Adrenal gland (tissue), 12 donors: ENCODE data around the gene HCRTR2. TPM values are rescaled to one million over a fixed set of nuclear protein-coding genes. Genes with fewer than 3 reads are reported as not detected.
"Not testable (repeated sequence)": the region's sequence is repeated elsewhere in the genome, so short reads cannot be mapped to it uniquely, and the experiment has no call there.

Source experiments
- DNase-seq, 7 donors: peaks; one replicate each; pipeline ENCODE4 v3.0.0-alpha.2; 2019 to 2020
- H3K27ac ChIP-seq, 5 donors: fragments of 200-600 bp; sonication (generic) in 4 of 5; 1 replicate in 3 of 5; 2 replicates in 2 of 5; pipeline versions ENCODE4 v1.5.1 to v1.8.0; 2016 to 2020; ENCODE audit warnings: mild to moderate bottlenecking in 1 of 5
- H3K27me3 ChIP-seq: fragments of 200-600 bp; 2 replicates; pipeline ENCODE4 v1.8.0; 2021
- H3K36me3 ChIP-seq, 2 donors: fragments of 200-600 bp; replicated peaks in 1 of 2; 1 replicate in 1 of 2; 2 replicates in 1 of 2; pipeline versions ENCODE4 v1.5.1 to v1.8.0; 2018 to 2022
- H3K4me1 ChIP-seq, 2 donors: fragments of 200-600 bp; replicated peaks in 1 of 2; 1 replicate in 1 of 2; 2 replicates in 1 of 2; pipeline versions ENCODE4 v1.5.1 to v1.8.0; 2018 to 2021
- H3K4me3 ChIP-seq, 4 donors: fragments of 200-600 bp; sonication (generic) in 3 of 4; one replicate each; pipeline ENCODE4 v1.5.1; 2016 to 2018
- H3K9me3 ChIP-seq, 3 donors: fragments of 200-600 bp; sonication (generic) in 1 of 3; replicated peaks in 1 of 3; 1 replicate in 2 of 3; 2 replicates in 1 of 3; pipeline versions ENCODE4 v1.5.1 to v1.8.0; 2016 to 2021
- CTCF ChIP-seq, 6 experiments: fragments of 450-650 bp in 4 of 6; fragments of 200-600 bp in 2 of 6; sonication (generic) in 1 of 6; IDR thresholded peaks; 1 replicate in 5 of 6; 2 replicates in 1 of 6; pipeline versions ENCODE4 v1.5.1 to v1.8.0; 2016 to 2021; ENCODE audit warnings: antibody characterized with exemption in 6 of 6, mild to moderate bottlenecking in 2 of 6, moderate library complexity in 1 of 6
- POLR2A ChIP-seq, 2 donors: fragments of 450-650 bp; IDR thresholded peaks; one replicate each; pipeline ENCODE4 v1.6.1; 2017; ENCODE audit warnings: antibody characterized with exemption in 2 of 2, mild to moderate bottlenecking in 2 of 2, moderate library complexity in 1 of 2
- WGBS, 4 donors: extraction: QIAGEN DNeasy Blood & Tissue Kit in 2 of 4; methylation state at CpG; one replicate each; pipeline versions ENCODE4 v1.1.5 to v1.1.7; 2013 to 2017; 5-methylcytosine and 5-hydroxymethylcytosine counted together
- intact Hi-C, 2 donors: fragments of 100-400 bp; cut with DNase I; formaldehyde crosslinking; loops; one replicate each; pipeline versions ENCODE4 v1.14.1 to v1.15.0; 2022 to 2023
- polyA plus RNA-seq, 3 donors: library from polyadenylated mRNA; stranded (reverse); fragments of 200-250 nt in 2 of 3; fragments of 350-450 nt in 1 of 3; fragmentation: Illumina TruSeq in 1 of 3; extraction: RNeasy Lipid Tissue Mini Kit (QIAGEN cat#74804) in 1 of 3; gene quantifications; one replicate each; pipeline ENCODE4 v1.2.3, GENCODE V29; 2013 to 2014
- total RNA-seq, 9 donors: library from RNA; depleted of rRNA in 4 of 9; stranded (reverse); fragments of >200 nt in 4 of 9; fragments of 120-200 nt in 1 of 9; fragmentation: NEBNext Ultra II Directional in 1 of 9; extraction: Animal tissue kit (Norgen Biotek cat#: 25700) in 1 of 9; gene quantifications; one replicate each; pipeline versions ENCODE4 v1.1.0 to v1.2.4, GENCODE V29; 2013 to 2023
- donor health status: healthy with polysubstance abuse.
- donor health status: Bipolar disorder and iron deficiency.
- donor health status: DM: yes; HTN: yes; CAD: no.
- donor health status: DM: no; HTN: no; CAD: no.
- donor health status: DM: no; HTN: no; CAD: no.
- donor health status: DM: yes; HTN: yes; CAD: no.

Gene HCRTR2
- total and polyA plus RNA-seq, 12 donors, result 0.03 to 4.8 (median 0.41) TPM; not detected in 9

- intact Hi-C loops, result no loop called here
- no peaks in the 10 kb centered on the region for H3K4me1 ChIP-seq
- no peak for TF ChIP-seq POLR2A (IDR thresholded peaks at IDR 0.05)
- no peak for TF ChIP-seq CTCF (IDR thresholded peaks at IDR 0.05)
- H3K27ac ChIP-seq, result no peak overlapping the region
- no peak overlapping the region for H3K4me3 ChIP-seq
- no peaks in the 10 kb centered on the region for H3K9me3 ChIP-seq
- 61 to 81% (median 73%) methylated on average over 2 of the region's 2 CpGs for WGBS, 4 donors
- H3K36me3 ChIP-seq, result no peaks in the 10 kb centered on the region
- DNase-seq, result no peak
- no peaks in the 10 kb centered on the region for H3K27me3 ChIP-seq
Measured at GRCh38 chr6:55227862-55228261, 53.5 kb downstream of the HCRTR2 start.

GRCh38 chr6:55239099-55239498 lies 64.8 kb downstream of the HCRTR2 start:
- no peak for DNase-seq
- no peaks in the 10 kb centered on the region for H3K9me3 ChIP-seq
- WGBS, 4 donors, result 42 to 73% (median 53%) methylated on average over 1 of the region's 1 CpG
- H3K4me3 ChIP-seq, result no peak overlapping the region
- no peaks in the 10 kb centered on the region for H3K36me3 ChIP-seq
- intact Hi-C loops, result no loop called here
- TF ChIP-seq CTCF (IDR thresholded peaks at IDR 0.05) (no peak), POLR2A (IDR thresholded peaks at IDR 0.05) (no peak)
- no peaks in the 10 kb centered on the region for H3K27me3 ChIP-seq
- H3K4me1 ChIP-seq, result no peaks in the 10 kb centered on the region
- H3K27ac ChIP-seq, result no peak overlapping the region

GRCh38 chr6:55240975-55241605 lies 66.8 kb downstream of the HCRTR2 start:
- intact Hi-C loops, result not testable (repeated sequence)

GRCh38 chr6:55250400-55250799 lies 76.1 kb downstream of the HCRTR2 start:
- WGBS, 4 donors, result 17 to 31% (median 21%) methylated on average over 1 of the region's 1 CpG
- Histone ChIP-seq H3K4me1 (no peaks in the 10 kb centered on the region), H3K27ac (no peak overlapping the region), H3K4me3 (no peak overlapping the region), H3K9me3 (no peaks in the 10 kb centered on the region), H3K36me3 (no peaks in the 10 kb centered on the region), H3K27me3 (no peaks in the 10 kb centered on the region)
- TF ChIP-seq CTCF (IDR thresholded peaks at IDR 0.05) (no peak), POLR2A (IDR thresholded peaks at IDR 0.05) (no peak)
- intact Hi-C loops, result no loop called here
- no peak for DNase-seq

More at GRCh38 chr6:55240975-55241605, 66.8 kb downstream of the HCRTR2 start:
- not testable (repeated sequence) for H3K36me3 ChIP-seq, H3K27ac ChIP-seq, H3K27me3 ChIP-seq, DNase-seq, H3K4me3 ChIP-seq, H3K9me3 ChIP-seq, H3K4me1 ChIP-seq
- WGBS, 4 donors, result 42 to 46% (median 44%) methylated on average over 6 of the region's 6 CpGs
- peak in 5 of 6 experiments; percentile 20 to 51 (median 32) for TF ChIP-seq CTCF (IDR thresholded peaks at IDR 0.05)
